ENCODE results near the gene ATP8B4.

- no peak for TF ChIP-seq CTCF (IDR thresholded peaks at IDR 0.05)
- no peak for TF ChIP-seq POLR2A (IDR thresholded peaks at IDR 0.05)
Observed at GRCh38 chr15:50117431-50118027, 1.5 kb downstream of the ATP8B4 start.

All from uterus (tissue), 2 donors.